ENCODE results near the gene CCDC40. TPM values are rescaled to one million over a fixed set of nuclear protein-coding genes. Genes with fewer than 3 reads are reported as not detected.
A peak's percentile ranks its signal among the peaks of the same experiment; 100 is the strongest.

CCDC40 gene
- total and polyA plus RNA-seq, 2 of the 13 experiments (the other 11 are each of a cell fraction or from before 2014, with no cell fraction given), result 4.1 to 5.5 TPM

DNA sequence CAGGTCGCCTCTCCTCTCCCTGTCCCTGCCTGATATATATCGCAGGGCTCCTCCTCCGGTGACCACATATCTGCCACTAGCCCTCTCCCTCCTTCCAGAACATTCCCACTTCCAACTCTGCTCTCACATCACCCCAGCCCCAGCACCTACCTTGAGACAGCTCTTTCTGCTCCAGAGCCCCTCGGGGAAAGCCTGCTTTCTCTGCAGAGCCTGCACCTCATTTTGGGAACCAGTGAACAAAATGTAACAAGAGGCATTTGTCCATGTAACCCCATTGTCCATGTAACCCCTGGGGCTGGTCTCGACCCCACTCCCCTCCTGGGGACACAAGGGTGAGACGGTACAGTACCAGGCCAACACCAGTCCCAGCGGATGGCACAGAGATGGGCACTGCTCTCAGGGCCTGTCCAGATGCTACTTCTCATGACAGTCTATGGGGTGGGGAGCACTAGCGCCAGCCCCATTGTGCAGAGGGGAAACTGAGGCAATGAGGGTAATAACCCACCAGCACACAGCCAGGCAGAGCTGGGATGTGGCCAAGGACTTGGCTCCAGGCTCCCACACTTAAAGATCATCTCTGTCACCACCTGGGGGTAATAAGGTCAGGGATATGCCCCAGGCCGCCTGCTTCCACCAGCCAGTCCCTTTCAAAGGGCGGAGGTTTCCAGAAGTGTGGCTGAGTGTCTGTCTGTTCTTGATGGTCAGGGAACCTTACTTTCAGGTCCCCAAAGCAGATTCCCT lies 43.6 kb upstream of the CCDC40 start (continued):
- TF ChIP-seq ZNF253 (CRISPR knock-in tag; IDR thresholded peaks at IDR 0.05; ENCODE audit: borderline replicate concordance), result peak; percentile 55; the same call in 1 of the 2 replicates
- peak; percentile 56 for TF ChIP-seq SRSF4 (IDR thresholded peaks at IDR 0.05; ENCODE audit: low read depth, low read length, poor library complexity, severe bottlenecking)
- peak; percentile 48; the same call in 1 of the 2 replicates for TF ChIP-seq ZNF83 (CRISPR knock-in tag; IDR thresholded peaks at IDR 0.05; ENCODE audit: borderline replicate concordance)
- TF ChIP-seq ZNF567 (CRISPR knock-in tag; IDR thresholded peaks at IDR 0.05; ENCODE audit: borderline replicate concordance), result 0 out of 2 replicates have a peak, but pooled peaks have one; percentile 57
- TF ChIP-seq ZNF446 (CRISPR knock-in tag; IDR thresholded peaks at IDR 0.05), result 0 out of 2 replicates have a peak, but pooled peaks have one; percentile 34
- TF ChIP-seq MAFG (CRISPR knock-in tag; IDR thresholded peaks at IDR 0.05), result no peak
- no peak for TF ChIP-seq GZF1 (CRISPR knock-in tag; IDR thresholded peaks at IDR 0.05)
- TF ChIP-seq NFKBIZ (CRISPR knock-in tag; IDR thresholded peaks at IDR 0.05), result no peak
- peak; percentile 53; the same call in 1 of the 2 replicates for TF ChIP-seq ZSCAN21 (CRISPR knock-in tag; IDR thresholded peaks at IDR 0.05; ENCODE audit: borderline replicate concordance)
- no peak for TF ChIP-seq SP5 (CRISPR knock-in tag; IDR thresholded peaks at IDR 0.05; ENCODE audit: borderline replicate concordance, low read depth)
- no peak for TF ChIP-seq ZNF577 (CRISPR knock-in tag; IDR thresholded peaks at IDR 0.05; ENCODE audit: borderline replicate concordance, low read depth)
- TF ChIP-seq ZNF589 (CRISPR knock-in tag; conservative IDR thresholded peaks at IDR 0.05), result 0 out of 2 replicates have a peak, but pooled peaks have one; percentile 12
- TF ChIP-seq ZNF264 (CRISPR knock-in tag; IDR thresholded peaks at IDR 0.05), result 0 out of 2 replicates have a peak, but pooled peaks have one; percentile 7
- no peak for TF ChIP-seq HDAC6 (IDR thresholded peaks at IDR 0.05; ENCODE audit: low read depth, low read length)
- TF ChIP-seq ZNF441 (CRISPR knock-in tag; IDR thresholded peaks at IDR 0.05; ENCODE audit: borderline replicate concordance), result no peak
- TF ChIP-seq ZFX (CRISPR knock-in tag; IDR thresholded peaks at IDR 0.05; ENCODE audit: low read depth), result 0 out of 2 replicates have a peak, but pooled peaks have one; percentile 22
- peak; percentile 28; the same call in 1 of the 2 replicates for TF ChIP-seq ZNF709 (CRISPR knock-in tag; IDR thresholded peaks at IDR 0.05)
- 0 out of 2 replicates have a peak, but pooled peaks have one; percentile 55 for TF ChIP-seq ZNF225 (CRISPR knock-in tag; IDR thresholded peaks at IDR 0.05)
- TF ChIP-seq ZNF510 (CRISPR knock-in tag; IDR thresholded peaks at IDR 0.05; ENCODE audit: low read depth), result 0 out of 2 replicates have a peak, but pooled peaks have one; percentile 32
- TF ChIP-seq ZNF207 (IDR thresholded peaks at IDR 0.05; ENCODE audit: borderline replicate concordance), result no peak
- TF ChIP-seq ZNF337 (CRISPR knock-in tag; IDR thresholded peaks at IDR 0.05; ENCODE audit: borderline replicate concordance, low read depth), result no peak
- TF ChIP-seq RORA (CRISPR knock-in tag; IDR thresholded peaks at IDR 0.05), result no peak
- TF ChIP-seq, protein P1, sequence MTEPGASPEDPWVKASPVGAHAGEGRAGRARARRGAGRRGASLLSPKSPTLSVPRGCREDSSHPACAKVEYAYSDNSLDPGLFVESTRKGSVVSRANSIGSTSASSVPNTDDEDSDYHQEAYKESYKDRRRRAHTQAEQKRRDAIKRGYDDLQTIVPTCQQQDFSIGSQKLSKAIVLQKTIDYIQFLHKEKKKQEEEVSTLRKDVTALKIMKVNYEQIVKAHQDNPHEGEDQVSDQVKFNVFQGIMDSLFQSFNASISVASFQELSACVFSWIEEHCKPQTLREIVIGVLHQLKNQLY (CRISPR knock-in tag; IDR thresholded peaks at IDR 0.05), result 0 out of 2 replicates have a peak, but pooled peaks have one; percentile 2
- 0 out of 2 replicates have a peak, but pooled peaks have one; percentile 13 for TF ChIP-seq EED (CRISPR knock-in tag; IDR thresholded peaks at IDR 0.05)
- peak; percentile 8; the same call in 1 of the 2 replicates for TF ChIP-seq RAD21 (CRISPR knock-in tag; IDR thresholded peaks at IDR 0.05)
- TF ChIP-seq SMARCC2 (IDR thresholded peaks at IDR 0.05), result no peak
- TF ChIP-seq BORCS8-MEF2B (CRISPR knock-in tag; IDR thresholded peaks at IDR 0.05), result no peak
- TF ChIP-seq, protein P2, sequence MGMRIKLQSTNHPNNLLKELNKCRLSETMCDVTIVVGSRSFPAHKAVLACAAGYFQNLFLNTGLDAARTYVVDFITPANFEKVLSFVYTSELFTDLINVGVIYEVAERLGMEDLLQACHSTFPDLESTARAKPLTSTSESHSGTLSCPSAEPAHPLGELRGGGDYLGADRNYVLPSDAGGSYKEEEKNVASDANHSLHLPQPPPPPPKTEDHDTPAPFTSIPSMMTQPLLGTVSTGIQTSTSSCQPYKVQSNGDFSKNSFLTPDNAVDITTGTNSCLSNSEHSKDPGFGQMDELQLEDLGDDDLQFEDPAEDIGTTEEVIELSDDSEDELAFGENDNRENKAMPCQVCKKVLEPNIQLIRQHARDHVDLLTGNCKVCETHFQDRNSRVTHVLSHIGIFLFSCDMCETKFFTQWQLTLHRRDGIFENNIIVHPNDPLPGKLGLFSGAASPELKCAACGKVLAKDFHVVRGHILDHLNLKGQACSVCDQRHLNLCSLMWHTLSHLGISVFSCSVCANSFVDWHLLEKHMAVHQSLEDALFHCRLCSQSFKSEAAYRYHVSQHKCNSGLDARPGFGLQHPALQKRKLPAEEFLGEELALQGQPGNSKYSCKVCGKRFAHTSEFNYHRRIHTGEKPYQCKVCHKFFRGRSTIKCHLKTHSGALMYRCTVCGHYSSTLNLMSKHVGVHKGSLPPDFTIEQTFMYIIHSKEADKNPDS (CRISPR knock-in tag; IDR thresholded peaks at IDR 0.05), result 0 out of 2 replicates have a peak, but pooled peaks have one; percentile 10
- peak; percentile 83; the same call in 1 of the 2 replicates for TF ChIP-seq ZNF713 (CRISPR knock-in tag; IDR thresholded peaks at IDR 0.05)
